ENCODE measurements around the gene POLR1C.
"Not testable (repeated sequence)": the region's sequence is repeated elsewhere in the genome, so short reads cannot be mapped to it uniquely, and the experiment has no call there.

Gene POLR1C

DNA sequence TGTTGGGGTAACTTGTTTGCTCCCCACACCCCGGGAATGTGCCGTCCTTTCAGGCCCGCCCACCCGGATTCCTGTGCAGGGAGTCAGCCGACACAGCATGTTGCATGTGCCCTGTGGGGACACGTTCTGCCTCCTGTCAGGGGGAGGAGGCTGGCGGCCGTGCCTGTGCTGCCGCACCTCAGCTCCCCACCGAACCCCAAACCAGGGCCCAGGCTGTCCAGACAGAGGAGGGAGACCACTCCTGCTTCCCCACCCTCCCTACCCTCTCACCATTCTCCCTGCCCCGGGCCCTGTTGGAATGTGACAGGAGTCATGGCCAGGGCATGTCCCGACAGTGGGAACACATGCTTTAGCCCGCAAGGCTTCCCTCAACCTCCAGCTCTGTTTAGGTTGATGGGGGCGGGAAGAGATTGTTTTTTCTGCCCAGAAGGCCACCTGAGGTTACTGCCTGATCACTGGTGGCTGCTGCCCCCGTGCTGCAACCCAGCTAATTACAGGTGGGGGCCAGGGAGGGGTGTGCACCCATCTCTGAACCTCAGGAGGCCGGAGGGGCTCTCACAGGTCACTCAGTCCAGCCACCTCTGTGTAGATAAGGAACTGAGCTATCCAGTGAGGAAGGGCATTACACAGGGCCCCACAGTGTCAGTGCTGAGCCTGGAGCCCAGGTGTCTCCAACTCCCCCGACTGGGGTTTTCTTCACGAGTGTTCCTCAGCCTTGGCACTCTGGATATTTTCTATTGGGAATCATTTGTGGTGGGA lies 20.3 kb upstream of the POLR1C start:
- Histone ChIP-seq H3F3A (ENCODE audit: insufficient read depth, low read length) (no peaks in the 10 kb centered on the region), H3K4me1 (ENCODE audit: insufficient read depth, low read length, severe bottlenecking) (peaks cover 6% of the 10 kb centered on the region), H4K20me1 (ENCODE audit: insufficient read depth, low read length) (no peaks in the 10 kb centered on the region), H3K9me3 (ENCODE audit: low read length) (no peaks in the 10 kb centered on the region), H3K79me2 (ENCODE audit: insufficient read depth, low read length) (no peaks in the 10 kb centered on the region), H3K4me3 (ENCODE audit: low read depth, low read length, poor library complexity, severe bottlenecking) (no peak overlapping the region), H3K27me3 (ENCODE audit: insufficient read depth, low read length) (no peaks in the 10 kb centered on the region), H3K9ac (ENCODE audit: low read length) (no peak overlapping the region), H3K36me3 (ENCODE audit: insufficient read depth, low read length) (peaks cover 21% of the 10 kb centered on the region; the same call in 1 of the 2 replicates), H3K4me2 (ENCODE audit: low read length) (no peak overlapping the region), H3K9me2 (ENCODE audit: low read depth, low read length) (no peaks in the 10 kb centered on the region), H3K27ac (ENCODE audit: low read depth, low read length, poor library complexity, severe bottlenecking) (no peak overlapping the region), H2AFZ (ENCODE audit: low read length) (no peak overlapping the region)
- TF ChIP-seq, protein P1, sequence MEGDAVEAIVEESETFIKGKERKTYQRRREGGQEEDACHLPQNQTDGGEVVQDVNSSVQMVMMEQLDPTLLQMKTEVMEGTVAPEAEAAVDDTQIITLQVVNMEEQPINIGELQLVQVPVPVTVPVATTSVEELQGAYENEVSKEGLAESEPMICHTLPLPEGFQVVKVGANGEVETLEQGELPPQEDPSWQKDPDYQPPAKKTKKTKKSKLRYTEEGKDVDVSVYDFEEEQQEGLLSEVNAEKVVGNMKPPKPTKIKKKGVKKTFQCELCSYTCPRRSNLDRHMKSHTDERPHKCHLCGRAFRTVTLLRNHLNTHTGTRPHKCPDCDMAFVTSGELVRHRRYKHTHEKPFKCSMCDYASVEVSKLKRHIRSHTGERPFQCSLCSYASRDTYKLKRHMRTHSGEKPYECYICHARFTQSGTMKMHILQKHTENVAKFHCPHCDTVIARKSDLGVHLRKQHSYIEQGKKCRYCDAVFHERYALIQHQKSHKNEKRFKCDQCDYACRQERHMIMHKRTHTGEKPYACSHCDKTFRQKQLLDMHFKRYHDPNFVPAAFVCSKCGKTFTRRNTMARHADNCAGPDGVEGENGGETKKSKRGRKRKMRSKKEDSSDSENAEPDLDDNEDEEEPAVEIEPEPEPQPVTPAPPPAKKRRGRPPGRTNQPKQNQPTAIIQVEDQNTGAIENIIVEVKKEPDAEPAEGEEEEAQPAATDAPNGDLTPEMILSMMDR (IDR thresholded peaks at IDR 0.05; ENCODE audit: low read length), result peak; percentile 47
- no peak for TF ChIP-seq EZH2 (IDR thresholded peaks at IDR 0.05; ENCODE audit: borderline replicate concordance, low read length)

DNA sequence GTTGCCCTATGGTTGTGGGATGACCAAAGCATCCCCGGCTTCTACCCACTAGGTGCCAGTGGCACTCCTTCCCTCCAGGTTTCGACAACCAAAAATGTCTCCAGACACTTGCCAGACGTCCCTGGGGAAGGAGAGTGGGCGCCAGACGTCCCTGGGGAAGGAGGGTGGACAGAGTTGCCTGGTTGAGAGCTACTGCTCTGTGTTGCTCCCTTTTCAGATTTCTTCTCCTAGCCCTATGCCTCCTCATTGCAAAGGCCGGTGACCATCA lies 19.8 kb upstream of the POLR1C start:
- H3K4me2 ChIP-seq (ENCODE audit: low read length), result no peak overlapping the region
- no peaks in the 10 kb centered on the region for H3K79me2 ChIP-seq (ENCODE audit: insufficient read depth, low read length)
- no peaks in the 10 kb centered on the region for H3K9me3 ChIP-seq (ENCODE audit: low read length)
- peaks cover 21% of the 10 kb centered on the region; the same call in 1 of the 2 replicates for H3K36me3 ChIP-seq (ENCODE audit: insufficient read depth, low read length)
- no peak overlapping the region for H3K4me3 ChIP-seq (ENCODE audit: low read depth, low read length, poor library complexity, severe bottlenecking)
- no peak overlapping the region for H3K27ac ChIP-seq (ENCODE audit: low read depth, low read length, poor library complexity, severe bottlenecking)
- no peaks in the 10 kb centered on the region for H3K27me3 ChIP-seq (ENCODE audit: insufficient read depth, low read length)
- H3K9me2 ChIP-seq (ENCODE audit: low read depth, low read length), result no peaks in the 10 kb centered on the region
- no peak overlapping the region for H2AFZ ChIP-seq (ENCODE audit: low read length)
- peaks cover 6% of the 10 kb centered on the region for H3K4me1 ChIP-seq (ENCODE audit: insufficient read depth, low read length, severe bottlenecking)
- no peaks in the 10 kb centered on the region for H4K20me1 ChIP-seq (ENCODE audit: insufficient read depth, low read length)
- TF ChIP-seq, protein P1 (IDR thresholded peaks at IDR 0.05; ENCODE audit: low read length), result no peak
- no peak for TF ChIP-seq EZH2 (IDR thresholded peaks at IDR 0.05; ENCODE audit: borderline replicate concordance, low read length)
- H3F3A ChIP-seq (ENCODE audit: insufficient read depth, low read length), result no peaks in the 10 kb centered on the region
- H3K9ac ChIP-seq (ENCODE audit: low read length), result no peak overlapping the region

DNA sequence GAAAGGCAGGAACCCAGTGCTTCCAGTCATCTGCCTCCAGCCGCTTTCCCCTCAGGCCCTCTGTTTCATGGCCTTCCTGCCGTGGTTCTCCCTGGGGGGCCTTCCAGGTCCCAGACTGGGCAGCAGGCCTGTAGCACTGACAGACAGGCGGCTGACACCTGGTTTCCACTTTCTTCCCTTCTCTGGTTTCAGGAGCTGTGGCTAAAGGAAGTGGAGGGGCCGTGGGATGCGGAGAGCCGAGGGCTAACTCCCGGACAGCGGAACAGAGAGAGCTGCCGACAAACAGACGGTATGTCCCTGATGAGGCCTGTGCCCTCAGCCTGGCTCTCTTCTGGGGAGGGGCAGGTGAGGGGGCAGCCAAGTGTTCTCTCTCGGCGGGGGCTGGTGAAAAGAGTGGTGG lies 19.2 kb upstream of the POLR1C start:
- Histone ChIP-seq H3K27me3 (ENCODE audit: insufficient read depth, low read length) (no peaks in the 10 kb centered on the region), H3K9me3 (ENCODE audit: low read length) (no peaks in the 10 kb centered on the region), H3K4me1 (ENCODE audit: insufficient read depth, low read length, severe bottlenecking) (peaks cover 5% of the 10 kb centered on the region), H3K9ac (ENCODE audit: low read length) (no peak overlapping the region), H3K27ac (ENCODE audit: low read depth, low read length, poor library complexity, severe bottlenecking) (no peak overlapping the region), H3K4me3 (ENCODE audit: low read depth, low read length, poor library complexity, severe bottlenecking) (no peak overlapping the region), H4K20me1 (ENCODE audit: insufficient read depth, low read length) (no peaks in the 10 kb centered on the region), H3F3A (ENCODE audit: insufficient read depth, low read length) (no peaks in the 10 kb centered on the region), H3K36me3 (ENCODE audit: insufficient read depth, low read length) (peaks cover 24% of the 10 kb centered on the region; the same call in 1 of the 2 replicates), H3K9me2 (ENCODE audit: low read depth, low read length) (no peaks in the 10 kb centered on the region), H3K4me2 (ENCODE audit: low read length) (no peak overlapping the region), H2AFZ (ENCODE audit: low read length) (no peak overlapping the region), H3K79me2 (ENCODE audit: insufficient read depth, low read length) (no peaks in the 10 kb centered on the region)
- TF ChIP-seq, protein P1 (IDR thresholded peaks at IDR 0.05; ENCODE audit: low read length), result no peak
- TF ChIP-seq EZH2 (IDR thresholded peaks at IDR 0.05; ENCODE audit: borderline replicate concordance, low read length), result no peak

DNA sequence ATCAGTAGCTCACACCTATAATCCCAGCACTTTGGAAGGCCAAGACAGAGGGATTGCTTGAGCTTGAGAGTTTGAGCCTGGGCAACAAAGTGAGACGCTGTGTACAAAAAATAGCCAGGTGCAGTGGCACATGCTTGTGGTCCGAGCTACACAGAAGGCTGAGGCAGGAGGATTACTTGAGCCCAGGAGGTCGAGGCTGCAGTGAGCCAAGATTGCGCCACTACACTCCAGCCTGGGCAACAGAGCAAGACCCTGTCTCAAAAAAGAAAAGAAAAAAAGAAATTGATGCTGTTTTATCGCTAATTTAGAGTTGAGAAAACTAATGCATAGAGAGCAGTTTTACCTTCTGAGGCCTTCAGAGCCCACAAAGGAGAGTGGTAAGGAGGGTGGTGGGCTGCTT lies 18.6 kb upstream of the POLR1C start:
- H3K9me2 ChIP-seq (ENCODE audit: low read depth, low read length); H3K27me3 ChIP-seq (ENCODE audit: insufficient read depth, low read length); H3K9me3 ChIP-seq (ENCODE audit: low read length); H3K79me2 ChIP-seq (ENCODE audit: insufficient read depth, low read length); H3F3A ChIP-seq (ENCODE audit: insufficient read depth, low read length); H2AFZ ChIP-seq (ENCODE audit: low read length); H4K20me1 ChIP-seq (ENCODE audit: insufficient read depth, low read length); H3K27ac ChIP-seq (ENCODE audit: low read depth, low read length, poor library complexity, severe bottlenecking); H3K4me3 ChIP-seq (ENCODE audit: low read depth, low read length, poor library complexity, severe bottlenecking); H3K4me1 ChIP-seq (ENCODE audit: insufficient read depth, low read length, severe bottlenecking); H3K4me2 ChIP-seq (ENCODE audit: low read length); H3K9ac ChIP-seq (ENCODE audit: low read length): not testable (repeated sequence)
- H3K36me3 ChIP-seq (ENCODE audit: insufficient read depth, low read length), result peaks cover 28% of the 10 kb centered on the region; the same call in 1 of the 2 replicates
